Stimulated activated CD8-positive, alpha-beta memory T cell treated with anti-CD3 and anti-CD28 coated beads, Interleukin-4, amount 100 ng/mL, for 4 hours (primary cell): ENCODE data around the gene PRKCI.
"Not testable (repeated sequence)": the region's sequence is repeated elsewhere in the genome, so short reads cannot be mapped to it uniquely, and the experiment has no call there.

Experiments
- DNase-seq, 2 donors: peaks; one replicate each; pipeline ENCODE4 v3.0.0-alpha.2; 2020; ENCODE audit warnings: low read depth in 2 of 2, low spot score in 1 of 2

The PRKCI gene

GRCh38 chr3:170278627-170279026 lies 56.4 kb downstream of the PRKCI start:
- no peak for DNase-seq

- no peak for DNase-seq
Observed at GRCh38 chr3:170290194-170290593, 68.0 kb downstream of the PRKCI start.

GRCh38 chr3:170295586-170295985 lies 73.4 kb downstream of the PRKCI start:
- no peak for DNase-seq

- DNase-seq: no peak
Observed at GRCh38 chr3:170296703-170297102, 74.5 kb downstream of the PRKCI start.

GRCh38 chr3:170301405-170301804 lies 79.2 kb downstream of the PRKCI start:
- no peak for DNase-seq

- DNase-seq: no peak
Observed at GRCh38 chr3:170302008-170302407, 79.8 kb downstream of the PRKCI start.

GRCh38 chr3:170306015-170306414 lies 83.8 kb downstream of the PRKCI start:
- no peak for DNase-seq

- DNase-seq: no peak
Observed at GRCh38 chr3:170307671-170308405, 85.6 kb downstream of the PRKCI start.

- no peak for DNase-seq
Observed at GRCh38 chr3:170309046-170309445, 86.8 kb downstream of the PRKCI start.

- DNase-seq: no peak
Observed at GRCh38 chr3:170317954-170318353, 95.7 kb downstream of the PRKCI start.

GRCh38 chr3:170320461-170321121 lies 98.4 kb downstream of the PRKCI start:
- no peak for DNase-seq

GRCh38 chr3:170321321-170322034 lies 99.3 kb downstream of the PRKCI start:
- no peak for DNase-seq

GRCh38 chr3:170322566-170323269 lies 100.5 kb downstream of the PRKCI start:
- DNase-seq: no peak

- no peak for DNase-seq
Observed at GRCh38 chr3:170323331-170323730, 101.1 kb downstream of the PRKCI start.

- DNase-seq: no peak
Observed at GRCh38 chr3:170324962-170325361, 102.7 kb downstream of the PRKCI start.

GRCh38 chr3:170327040-170327808 lies 105.0 kb downstream of the PRKCI start:
- DNase-seq: no peak

- not testable (repeated sequence) for DNase-seq
Observed at GRCh38 chr3:170327868-170328548, 105.8 kb downstream of the PRKCI start.

GRCh38 chr3:170330366-170330765 lies 108.1 kb downstream of the PRKCI start:
- no peak for DNase-seq

- DNase-seq: no peak
Observed at GRCh38 chr3:170331143-170331542, 108.9 kb downstream of the PRKCI start.

GRCh38 chr3:170337420-170337819 lies 115.2 kb downstream of the PRKCI start:
- DNase-seq: no peak
